Measurements from ENCODE around the gene ODAD4.

GRCh38 chr17:41957869-41958439, 27.5 kb downstream of the ODAD4 start:
- TF ChIP-seq POLR2AphosphoS5 (IDR thresholded peaks at IDR 0.05; ENCODE audit: borderline replicate concordance, low read depth, low read length) = no peak
- TF ChIP-seq FOXP2 (optimal IDR thresholded peaks at IDR 0.05; ENCODE audit: control extremely low read depth, extremely low read length, insufficient read depth) = no peak
- TF ChIP-seq EZH2 (IDR thresholded peaks at IDR 0.05) = no peak

All from SK-N-MC (cell line).